ENCODE data around the gene CDC14B.

DNA sequence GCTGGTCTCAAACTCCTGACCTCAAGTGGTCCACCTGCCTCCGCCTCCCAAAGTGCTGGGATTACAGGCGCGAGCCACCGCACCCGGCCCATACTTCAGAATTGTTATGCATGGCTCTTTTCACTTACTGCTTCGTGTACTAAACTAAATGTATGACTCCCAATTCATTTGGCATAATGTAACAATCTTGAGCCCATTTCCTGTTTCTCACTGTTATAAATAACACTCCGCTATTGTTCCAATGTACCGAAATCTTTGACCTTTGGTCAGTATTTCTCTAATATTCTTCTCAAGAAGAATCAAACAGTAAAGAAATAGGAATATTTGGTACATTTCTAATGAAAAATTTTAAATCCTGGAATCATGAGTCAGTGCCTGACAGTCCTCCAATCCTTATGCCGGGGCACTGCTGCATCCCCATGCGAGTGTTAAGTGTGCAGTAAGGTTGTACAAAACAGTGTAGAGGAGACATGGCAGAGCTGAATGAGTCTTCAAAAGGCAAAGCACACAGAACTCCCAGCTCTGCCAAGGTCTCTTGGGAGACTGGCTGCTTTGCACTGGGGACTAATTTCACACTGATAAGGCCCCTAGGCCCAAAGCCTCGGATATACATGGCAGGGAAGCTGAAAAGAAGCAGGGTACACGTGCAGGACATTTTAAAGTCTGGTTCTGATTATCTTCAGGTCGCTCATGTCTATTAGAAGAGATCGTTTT lies 111.3 kb downstream of the CDC14B start:
- TF ChIP-seq, protein P1, sequence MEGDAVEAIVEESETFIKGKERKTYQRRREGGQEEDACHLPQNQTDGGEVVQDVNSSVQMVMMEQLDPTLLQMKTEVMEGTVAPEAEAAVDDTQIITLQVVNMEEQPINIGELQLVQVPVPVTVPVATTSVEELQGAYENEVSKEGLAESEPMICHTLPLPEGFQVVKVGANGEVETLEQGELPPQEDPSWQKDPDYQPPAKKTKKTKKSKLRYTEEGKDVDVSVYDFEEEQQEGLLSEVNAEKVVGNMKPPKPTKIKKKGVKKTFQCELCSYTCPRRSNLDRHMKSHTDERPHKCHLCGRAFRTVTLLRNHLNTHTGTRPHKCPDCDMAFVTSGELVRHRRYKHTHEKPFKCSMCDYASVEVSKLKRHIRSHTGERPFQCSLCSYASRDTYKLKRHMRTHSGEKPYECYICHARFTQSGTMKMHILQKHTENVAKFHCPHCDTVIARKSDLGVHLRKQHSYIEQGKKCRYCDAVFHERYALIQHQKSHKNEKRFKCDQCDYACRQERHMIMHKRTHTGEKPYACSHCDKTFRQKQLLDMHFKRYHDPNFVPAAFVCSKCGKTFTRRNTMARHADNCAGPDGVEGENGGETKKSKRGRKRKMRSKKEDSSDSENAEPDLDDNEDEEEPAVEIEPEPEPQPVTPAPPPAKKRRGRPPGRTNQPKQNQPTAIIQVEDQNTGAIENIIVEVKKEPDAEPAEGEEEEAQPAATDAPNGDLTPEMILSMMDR (conservative IDR thresholded peaks at IDR 0.05; ENCODE audit: low read length) = no peak
- no peak for TF ChIP-seq EZH2phosphoT487 (IDR thresholded peaks at IDR 0.05; ENCODE audit: borderline replicate concordance)

All from Loucy (cell line).